RWPE1 (cell line): Measurements from ENCODE around the gene RRP9.
A peak's percentile ranks its signal among the peaks of the same experiment; 100 is the strongest.

Experiments
- CTCF ChIA-PET: fragments of 350-600 bp; sonication (Branson Sonifier 250); formaldehyde crosslinking; extraction: SDS; loops from one replicate; lab custom pipeline; 2021; lab: Yijun Ruan, JAX
- POLR2A ChIA-PET: fragments of 400-600 bp; formaldehyde crosslinking; extraction: SDS; loops from one replicate; lab custom pipeline; 2020; ENCODE audit warnings: antibody characterized with exemption; ENCODE audit not compliant: low non-redundant PET; lab: Yijun Ruan, JAX
- DNase-seq: peaks from one replicate; pipeline ENCODE4 v3.0.0; 2012; ENCODE audit warnings: low spot score
- H3K27ac ChIP-seq: fragments of 450-650 bp; 2 replicates; pipeline ENCODE4 v1.5.1; 2017
- CTCF ChIP-seq: fragments of 450-650 bp; conservative IDR thresholded peaks from 2 replicates; pipeline ENCODE4 v1.5.1; 2017; ENCODE audit warnings: low read depth, mild to moderate bottlenecking

Gene RRP9

DNA sequence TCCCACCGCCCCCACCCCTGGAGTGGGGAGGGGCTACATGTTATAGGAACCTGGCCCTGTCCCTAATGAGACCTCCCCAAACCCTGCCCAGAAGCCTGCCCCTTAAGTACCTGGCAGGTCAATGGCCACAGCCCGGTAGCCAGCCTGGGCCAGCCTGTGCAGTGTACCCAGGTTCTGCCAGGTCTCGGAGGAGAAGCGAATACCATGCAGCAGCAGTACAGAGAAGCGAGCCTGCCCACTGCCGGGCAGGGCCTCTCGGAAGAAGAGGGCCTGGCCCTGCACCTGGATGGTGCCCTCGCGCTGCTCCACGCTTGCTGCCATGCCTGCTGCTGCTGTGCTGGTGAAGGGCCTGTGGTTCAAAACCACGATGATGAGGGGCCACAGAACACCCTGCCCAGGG is 29.6 kb upstream of the RRP9 start:
- DNase-seq: no peak
- POLR2A ChIA-PET: no interaction called here
- CTCF ChIA-PET: no interaction called here
- H3K27ac ChIP-seq: peak overlapping the region; percentile 89
- TF ChIP-seq CTCF: no peak

GRCh38 chr3:51970606-51971300 is 29.0 kb upstream of the RRP9 start:
- peak overlapping the region; percentile 89 for H3K27ac ChIP-seq
- ChIA-PET CTCF (no interaction called here), POLR2A (no interaction called here)
- TF ChIP-seq CTCF: no peak
- no peak for DNase-seq

- ChIA-PET POLR2A (interaction anchor here (0.9 kb wide), 1 partner anchor 13 kb away, joined by 3 read pairs; no protein-coding TSS in a partner anchor), CTCF (interaction anchor here (1.0 kb wide), 1 partner anchor 13 kb away, joined by 3 read pairs; no protein-coding TSS in a partner anchor)
- peak overlapping the region; percentile 89 for H3K27ac ChIP-seq
- no peak for DNase-seq
- no peak for TF ChIP-seq CTCF
Measured at GRCh38 chr3:51969841-51970240, 28.1 kb upstream of the RRP9 start.

DNA sequence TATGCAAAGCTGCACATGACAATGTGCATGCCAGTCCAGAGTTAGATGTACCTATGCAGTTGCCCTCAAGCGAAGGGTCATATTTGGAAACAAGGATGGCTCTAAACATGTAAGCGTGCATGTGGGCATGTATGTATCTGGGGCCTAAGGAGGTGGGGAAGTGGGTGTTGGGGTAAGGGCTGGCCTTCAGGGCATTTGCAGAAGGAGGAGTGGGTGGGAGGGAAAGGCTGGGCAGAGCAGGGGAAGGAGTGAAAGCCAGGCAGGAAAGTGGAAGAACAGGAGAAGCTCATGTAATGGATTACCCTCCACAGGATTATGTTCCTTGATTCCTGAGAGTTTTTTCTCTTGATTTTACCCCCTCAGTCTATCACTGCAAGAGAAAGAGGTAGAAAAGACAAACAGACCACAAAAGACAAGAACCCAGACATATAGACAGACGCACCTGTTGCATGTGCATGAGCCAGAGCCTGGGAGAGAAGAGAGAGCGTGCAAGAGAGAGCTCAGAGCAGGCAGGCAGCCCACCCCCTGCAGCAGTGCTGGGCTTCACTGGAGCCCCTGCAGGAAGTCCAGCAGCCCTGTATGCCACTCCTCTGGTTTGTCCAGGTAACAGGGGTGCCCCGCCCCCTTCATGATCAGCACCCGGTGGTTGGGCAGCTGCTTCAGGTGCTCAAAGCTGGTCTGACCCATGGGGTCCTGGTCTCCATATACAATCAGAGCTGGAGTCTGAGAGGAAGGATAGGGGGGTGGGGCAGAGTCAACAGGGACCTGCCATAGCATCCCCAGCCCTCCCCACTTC is 27.4 kb upstream of the RRP9 start:
- TF ChIP-seq CTCF: no peak
- CTCF ChIA-PET: interaction anchor here (1.0 kb wide), 2 partner anchors 12 to 27 kb away, joined by 3 read pairs; partner anchors contain the start of genes PARP3 and RRP9
- DNase-seq: no peak
- peak overlapping the region; percentile 89 for H3K27ac ChIP-seq
- POLR2A ChIA-PET: interaction anchor here (0.9 kb wide), 1 partner anchor 12 kb away, joined by 3 read pairs; no protein-coding TSS in a partner anchor

DNA sequence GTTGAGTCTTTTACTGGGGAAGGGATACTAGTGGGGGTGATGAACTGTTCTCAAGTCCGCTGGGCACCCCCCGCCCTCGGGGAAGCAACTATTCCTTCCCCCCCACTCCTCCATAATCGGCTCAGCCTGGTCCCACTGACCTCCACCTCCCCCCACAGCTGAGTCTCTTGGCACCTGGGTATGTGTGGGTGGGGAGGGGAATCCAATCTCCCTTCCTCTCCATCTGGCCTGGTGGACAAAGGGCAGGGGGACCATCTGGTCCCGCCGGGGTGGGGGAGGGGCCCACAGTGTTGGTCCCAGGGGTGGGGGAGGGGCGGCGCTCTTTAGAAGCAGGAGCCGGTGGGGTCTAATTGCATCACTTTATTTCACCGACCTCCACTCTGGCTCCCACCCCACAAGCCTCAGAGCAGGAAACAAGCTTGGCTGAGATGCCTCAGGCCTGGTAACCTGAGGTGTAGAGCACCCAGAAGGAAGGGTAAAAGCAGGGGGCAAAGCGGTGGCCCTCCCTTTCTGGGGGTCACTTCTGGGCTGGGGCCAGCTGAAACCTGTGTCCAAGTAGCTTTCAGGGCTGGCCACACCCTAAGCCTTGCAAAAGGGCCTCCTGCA is 26.6 kb upstream of the RRP9 start:
- CTCF ChIA-PET: interaction anchor here (1.0 kb wide), 1 partner anchor 26 kb away, joined by 3 read pairs; the partner anchor contains the start of genes PARP3 and RRP9
- no peak for TF ChIP-seq CTCF
- POLR2A ChIA-PET: no interaction called here
- H3K27ac ChIP-seq: peak overlapping the region; percentile 89
- DNase-seq: no peak
